Measurements from ENCODE around the gene MAN2B1. TPM values are rescaled to one million over a fixed set of nuclear protein-coding genes. Genes with fewer than 3 reads are reported as not detected.

MAN2B1 gene
- total and polyA plus RNA-seq, 2 of the 13 experiments (the other 11 are each of a cell fraction or from before 2014, with no cell fraction given): 23.6 to 23.8 TPM

GRCh38 chr19:12641456-12641855, 25.1 kb downstream of the MAN2B1 start (continued):
- TF ChIP-seq ZNF17 (CRISPR knock-in tag; IDR thresholded peaks at IDR 0.05): no peak

GRCh38 chr19:12639901-12640613, 26.5 kb downstream of the MAN2B1 start:
- H3K4me1 ChIP-seq (ENCODE audit: insufficient read depth, low read length): peaks cover 11% of the 10 kb centered on the region; the same call in 1 of the 2 replicates
- CTCF ChIA-PET (ENCODE audit: low intra/inter-chr PET ratio, low total read pairs): interaction anchor here (1.1 to 1.4 kb wide), 2 partner anchors 32 to 76 kb away, joined by 3 to 5 read pairs; no protein-coding TSS in a partner anchor
- H3K27ac ChIP-seq (ENCODE audit: extremely low read length, insufficient read depth, low read length): peak overlapping the region; percentile 9
- no peaks in the 10 kb centered on the region for H3K9me3 ChIP-seq (ENCODE audit: low read length)
- H4K20me1 ChIP-seq (ENCODE audit: insufficient read depth, low read length): no peaks in the 10 kb centered on the region
- intact Hi-C loops (cut with micrococcal nuclease; ENCODE audit: unreplicated experiment): no loop called here
- H2AFZ ChIP-seq (ENCODE audit: low read length): peak overlapping the region; percentile 59
- FAIRE-seq (peak; percentile 72), ATAC-seq (peak; percentile 93), DNase-seq (ENCODE audit: low spot score) (peak; percentile 67)
- in situ Hi-C loops (cut with HindIII; ENCODE audit: extremely low pct_ligation_motif_present, low pct_unique_long_range_greater_than_20kb): no loop called here
- H3K9ac ChIP-seq (ENCODE audit: insufficient read depth, low read depth, low read length): peak overlapping the region; percentile 59
- TSS peak; percentile 55 for BruUV-seq (replicated peaks)
- peak overlapping the region; percentile 69 for H3K4me2 ChIP-seq (ENCODE audit: low read depth, low read length)
- POLR2A ChIA-PET: interaction anchor here (1.0 to 1.3 kb wide), 2 partner anchors 29 kb away, joined by 5 to 10 read pairs; partner anchors contain the start of genes ZNF490 and ZNF791
- WGBS (ENCODE audit: low lambda C conversion rate): 43% methylated on average over 29 of the region's 39 CpGs
- H3K79me2 ChIP-seq (ENCODE audit: insufficient read depth, low read length): no peaks in the 10 kb centered on the region
- no peaks in the 10 kb centered on the region for H3K27me3 ChIP-seq (ENCODE audit: control insufficient read depth in 1 of 2, insufficient read depth in 2 of 2, low read length in 2 of 2)
- peak overlapping the region in 2 of 3 experiments; percentile 42 to 46; a peak in 5 of 6 replicates for H3K4me3 ChIP-seq (replicated peaks in 1 of 3; ENCODE audit: insufficient read depth in 1 of 3, low read depth in 2 of 3, low read length in 3 of 3)
- H3K36me3 ChIP-seq (replicated peaks in 1 of 2; ENCODE audit: control insufficient read depth in 1 of 2, insufficient read depth in 2 of 2, low read length in 2 of 2): no peaks in the 10 kb centered on the region
- TF ChIP-seq ZBTB37 (CRISPR knock-in tag; IDR thresholded peaks at IDR 0.05) (no peak), ZNF766 (CRISPR knock-in tag; IDR thresholded peaks at IDR 0.05; ENCODE audit: borderline replicate concordance) (no peak), GABPB1 (CRISPR knock-in tag; IDR thresholded peaks at IDR 0.05) (peak; percentile 49), PATZ1 (CRISPR knock-in tag; IDR thresholded peaks at IDR 0.05) (no peak), KLF9 (CRISPR knock-in tag; IDR thresholded peaks at IDR 0.05; ENCODE audit: low read depth) (no peak), ZNF761 (CRISPR knock-in tag; conservative IDR thresholded peaks at IDR 0.05) (peak; percentile 59; the same call in 1 of the 2 replicates), GLI4 (CRISPR knock-in tag; IDR thresholded peaks at IDR 0.05; ENCODE audit: borderline replicate concordance) (no peak), MED1 (CRISPR knock-in tag; IDR thresholded peaks at IDR 0.05) (no peak), ZFP82 (CRISPR knock-in tag; IDR thresholded peaks at IDR 0.05; ENCODE audit: borderline replicate concordance) (no peak), ZBTB2 (CRISPR knock-in tag; IDR thresholded peaks at IDR 0.05; ENCODE audit: low read depth) (no peak), ZNF597 (CRISPR knock-in tag; IDR thresholded peaks at IDR 0.05) (no peak), ZFP62 (CRISPR knock-in tag; IDR thresholded peaks at IDR 0.05) (no peak), BORCS8-MEF2B (CRISPR knock-in tag; IDR thresholded peaks at IDR 0.05) (no peak), SALL1 (CRISPR knock-in tag; IDR thresholded peaks at IDR 0.05) (peak; percentile 80)

All from HepG2 (cell line).